Mammary epithelial cell (primary cell): ENCODE data around the gene DHX34.

ENCODE experiments used
- CTCF ChIP-seq, 2 donors: IDR thresholded peaks in 1 of 2; conservative IDR thresholded peaks in 1 of 2; 2 replicates each; pipeline ENCODE4 v1.5.1; 2011 to 2012; ENCODE audit warnings: inconsistent platforms in 2 of 2, low read length in 2 of 2, mild to moderate bottlenecking in 2 of 2, control low read depth in 1 of 2, low read depth in 1 of 2; ENCODE audit not compliant: insufficient read depth in 1 of 2; ENCODE audit errors: extremely low read depth in 1 of 2
- EZH2 ChIP-seq: IDR thresholded peaks from 2 replicates; pipeline ENCODE4 v1.6.1; 2012; ENCODE audit warnings: low read length, inconsistent platforms, borderline replicate concordance

- TF ChIP-seq EZH2 = no peak
- no peak for TF ChIP-seq CTCF (conservative IDR thresholded peaks at IDR 0.05 in 1 of 2, IDR thresholded peaks at IDR 0.05 in 1 of 2; ENCODE audit: extremely low read depth in 1 of 2, insufficient read depth in 1 of 2, low read depth in 1 of 2, low read length in 2 of 2)
These were observed 53.4 kb downstream of the DHX34 start for GRCh38 chr19:47402504-47402903.
